Measurements from ENCODE around the gene GTF2H3.

GTF2H3 gene

GRCh38 chr12:123645380-123645779, 11.8 kb downstream of the GTF2H3 start:
- no peaks in the 10 kb centered on the region for H3K27me3 ChIP-seq (ENCODE audit: insufficient read depth, low read length)
- no peak overlapping the region for H3K23ac ChIP-seq (ENCODE audit: low read length)
- H3K36me3 ChIP-seq (ENCODE audit: control insufficient read depth in 1 of 2, insufficient read depth in 2 of 2, low read length in 2 of 2), result peaks cover 28 to 39% of the 10 kb centered on the region in 2 experiments
- H3K4ac ChIP-seq (ENCODE audit: low read depth, low read length), result no peak overlapping the region
- WGBS (ENCODE audit: extremely low coverage, insufficient coverage, insufficient read length), result no CpG with 5 or more reads among the region's 3 CpGs
- no peak overlapping the region for H3K4me2 ChIP-seq (ENCODE audit: low read length)
- no peaks in the 10 kb centered on the region for H3K79me2 ChIP-seq (ENCODE audit: control insufficient read depth, insufficient read depth, low read length, poor library complexity)
- H4K91ac ChIP-seq (ENCODE audit: low read depth, low read length), result no peak overlapping the region
- H4K8ac ChIP-seq (ENCODE audit: low read depth, low read length), result no peak overlapping the region
- H2BK5ac ChIP-seq (ENCODE audit: low read depth, low read length, poor library complexity), result no peak overlapping the region
- no peak overlapping the region for H3K18ac ChIP-seq (ENCODE audit: low read length)
- peaks cover 0 to 1% of the 10 kb centered on the region in 2 experiments for H3K4me1 ChIP-seq (ENCODE audit: control insufficient read depth in 1 of 2, insufficient read depth in 2 of 2, low read length in 2 of 2)
- no peak overlapping the region for H2BK12ac ChIP-seq (ENCODE audit: low read length)
- no peak overlapping the region for H3K4me3 ChIP-seq (ENCODE audit: low read depth, low read length)
- no peak overlapping the region for H3K27ac ChIP-seq (ENCODE audit: low read depth, low read length)
- no peak for DNase-seq
- no peak overlapping the region for H3K9ac ChIP-seq (ENCODE audit: low read length)
- H3K14ac ChIP-seq (ENCODE audit: low read length), result no peak overlapping the region
- H4K12ac ChIP-seq (ENCODE audit: low read depth, low read length), result no peak overlapping the region
- no peak overlapping the region for H2AK5ac ChIP-seq (ENCODE audit: low read length)
- no peaks in the 10 kb centered on the region for H3K79me1 ChIP-seq (ENCODE audit: low read length)
- H2AFZ ChIP-seq (ENCODE audit: insufficient read depth, low read length, poor library complexity), result no peak overlapping the region
- H2BK120ac ChIP-seq (ENCODE audit: insufficient read depth, low read length, poor library complexity), result no peak overlapping the region
- H3K9me3 ChIP-seq (ENCODE audit: insufficient read depth, low read depth, low read length), result no peaks in the 10 kb centered on the region

- H3K27me3 ChIP-seq (ENCODE audit: insufficient read depth, low read length), result no peaks in the 10 kb centered on the region
- no peak overlapping the region for H2BK120ac ChIP-seq (ENCODE audit: insufficient read depth, low read length, poor library complexity)
- no CpG with 5 or more reads among the region's 5 CpGs for WGBS (ENCODE audit: extremely low coverage, insufficient coverage, insufficient read length)
- no peak overlapping the region for H2BK5ac ChIP-seq (ENCODE audit: low read depth, low read length, poor library complexity)
- no peak overlapping the region for H3K4ac ChIP-seq (ENCODE audit: low read depth, low read length)
- no peaks in the 10 kb centered on the region for H3K79me2 ChIP-seq (ENCODE audit: control insufficient read depth, insufficient read depth, low read length, poor library complexity)
- peaks cover 0 to under 1% of the 10 kb centered on the region in 2 experiments for H3K4me1 ChIP-seq (ENCODE audit: control insufficient read depth in 1 of 2, insufficient read depth in 2 of 2, low read length in 2 of 2)
- no peak overlapping the region for H2BK12ac ChIP-seq (ENCODE audit: low read length)
- H3K18ac ChIP-seq (ENCODE audit: low read length), result no peak overlapping the region
- H3K36me3 ChIP-seq (ENCODE audit: control insufficient read depth in 1 of 2, insufficient read depth in 2 of 2, low read length in 2 of 2), result peaks cover 28 to 39% of the 10 kb centered on the region in 2 experiments
- no peak overlapping the region for H4K8ac ChIP-seq (ENCODE audit: low read depth, low read length)
- H3K4me3 ChIP-seq (ENCODE audit: low read depth, low read length), result no peak overlapping the region
- no peak for DNase-seq
- H4K91ac ChIP-seq (ENCODE audit: low read depth, low read length), result no peak overlapping the region
- H2AFZ ChIP-seq (ENCODE audit: insufficient read depth, low read length, poor library complexity), result no peak overlapping the region
- no peak overlapping the region for H2AK5ac ChIP-seq (ENCODE audit: low read length)
- no peak overlapping the region for H3K9ac ChIP-seq (ENCODE audit: low read length)
- no peak overlapping the region for H3K23ac ChIP-seq (ENCODE audit: low read length)
- H3K9me3 ChIP-seq (ENCODE audit: insufficient read depth, low read depth, low read length), result no peaks in the 10 kb centered on the region
- no peaks in the 10 kb centered on the region for H3K79me1 ChIP-seq (ENCODE audit: low read length)
- no peak overlapping the region for H3K14ac ChIP-seq (ENCODE audit: low read length)
- no peak overlapping the region for H3K4me2 ChIP-seq (ENCODE audit: low read length)
- no peak overlapping the region for H3K27ac ChIP-seq (ENCODE audit: low read depth, low read length)
- no peak overlapping the region for H4K12ac ChIP-seq (ENCODE audit: low read depth, low read length)
Measured at GRCh38 chr12:123645878-123646277, 12.2 kb downstream of the GTF2H3 start.

GRCh38 chr12:123648401-123648800, 14.8 kb downstream of the GTF2H3 start:
- H3K9me3 ChIP-seq (ENCODE audit: insufficient read depth, low read depth, low read length), result no peaks in the 10 kb centered on the region
- H3K18ac ChIP-seq (ENCODE audit: low read length), result no peak overlapping the region
- H2BK120ac ChIP-seq (ENCODE audit: insufficient read depth, low read length, poor library complexity), result no peak overlapping the region
- no peak overlapping the region for H2AK5ac ChIP-seq (ENCODE audit: low read length)
- no peaks in the 10 kb centered on the region for H3K79me2 ChIP-seq (ENCODE audit: control insufficient read depth, insufficient read depth, low read length, poor library complexity)
- H2BK12ac ChIP-seq (ENCODE audit: low read length), result no peak overlapping the region
- no peaks in the 10 kb centered on the region for H3K79me1 ChIP-seq (ENCODE audit: low read length)
- no peak overlapping the region for H2BK5ac ChIP-seq (ENCODE audit: low read depth, low read length, poor library complexity)
- no peak overlapping the region for H4K12ac ChIP-seq (ENCODE audit: low read depth, low read length)
- H4K91ac ChIP-seq (ENCODE audit: low read depth, low read length), result no peak overlapping the region
- H3K23ac ChIP-seq (ENCODE audit: low read length), result no peak overlapping the region
- H2AFZ ChIP-seq (ENCODE audit: insufficient read depth, low read length, poor library complexity), result no peak overlapping the region
- no peak overlapping the region for H3K14ac ChIP-seq (ENCODE audit: low read length)
- no peak overlapping the region for H3K27ac ChIP-seq (ENCODE audit: low read depth, low read length)
- no peak overlapping the region for H3K4ac ChIP-seq (ENCODE audit: low read depth, low read length)
- WGBS (ENCODE audit: extremely low coverage, insufficient coverage, insufficient read length), result no CpG with 5 or more reads among the region's 5 CpGs
- no peak overlapping the region for H4K8ac ChIP-seq (ENCODE audit: low read depth, low read length)
- peaks cover 24 to 37% of the 10 kb centered on the region in 2 experiments for H3K36me3 ChIP-seq (ENCODE audit: control insufficient read depth in 1 of 2, insufficient read depth in 2 of 2, low read length in 2 of 2)
- no peak overlapping the region for H3K9ac ChIP-seq (ENCODE audit: low read length)
- no peaks in the 10 kb centered on the region for H3K27me3 ChIP-seq (ENCODE audit: insufficient read depth, low read length)
- H3K4me3 ChIP-seq (ENCODE audit: low read depth, low read length), result no peak overlapping the region
- no peak for DNase-seq
- H3K4me1 ChIP-seq (ENCODE audit: control insufficient read depth in 1 of 2, insufficient read depth in 2 of 2, low read length in 2 of 2), result no peaks in the 10 kb centered on the region
- no peak overlapping the region for H3K4me2 ChIP-seq (ENCODE audit: low read length)

- H3K27me3 ChIP-seq (ENCODE audit: insufficient read depth, low read length), result no peaks in the 10 kb centered on the region
- no peak overlapping the region for H3K23ac ChIP-seq (ENCODE audit: low read length)
- no peak overlapping the region for H3K4ac ChIP-seq (ENCODE audit: low read depth, low read length)
- no peak overlapping the region for H2BK12ac ChIP-seq (ENCODE audit: low read length)
- no peaks in the 10 kb centered on the region for H3K4me1 ChIP-seq (ENCODE audit: control insufficient read depth in 1 of 2, insufficient read depth in 2 of 2, low read length in 2 of 2)
- no peaks in the 10 kb centered on the region for H3K9me3 ChIP-seq (ENCODE audit: insufficient read depth, low read depth, low read length)
- WGBS (ENCODE audit: extremely low coverage, insufficient coverage, insufficient read length), result 99% methylated on average over 4 of the region's 4 CpGs
- no peak overlapping the region for H3K4me3 ChIP-seq (ENCODE audit: low read depth, low read length)
- H3K4me2 ChIP-seq (ENCODE audit: low read length), result no peak overlapping the region
- no peak overlapping the region for H2BK5ac ChIP-seq (ENCODE audit: low read depth, low read length, poor library complexity)
- no peak overlapping the region for H2BK120ac ChIP-seq (ENCODE audit: insufficient read depth, low read length, poor library complexity)
- no peak overlapping the region for H3K9ac ChIP-seq (ENCODE audit: low read length)
- no peak overlapping the region for H4K8ac ChIP-seq (ENCODE audit: low read depth, low read length)
- no peak overlapping the region for H4K12ac ChIP-seq (ENCODE audit: low read depth, low read length)
- no peaks in the 10 kb centered on the region for H3K79me1 ChIP-seq (ENCODE audit: low read length)
- H3K79me2 ChIP-seq (ENCODE audit: control insufficient read depth, insufficient read depth, low read length, poor library complexity), result no peaks in the 10 kb centered on the region
- no peak overlapping the region for H4K91ac ChIP-seq (ENCODE audit: low read depth, low read length)
- no peak overlapping the region for H2AFZ ChIP-seq (ENCODE audit: insufficient read depth, low read length, poor library complexity)
- H3K18ac ChIP-seq (ENCODE audit: low read length), result no peak overlapping the region
- no peak for DNase-seq
- H2AK5ac ChIP-seq (ENCODE audit: low read length), result no peak overlapping the region
- no peak overlapping the region for H3K14ac ChIP-seq (ENCODE audit: low read length)
- H3K27ac ChIP-seq (ENCODE audit: low read depth, low read length), result no peak overlapping the region
- H3K36me3 ChIP-seq (ENCODE audit: control insufficient read depth in 1 of 2, insufficient read depth in 2 of 2, low read length in 2 of 2), result peaks cover 17 to 20% of the 10 kb centered on the region in 2 experiments
Measured at GRCh38 chr12:123654129-123654701, 20.6 kb downstream of the GTF2H3 start.
